Spleen (tissue), 11 donors: Measurements from ENCODE around the gene FHIT. TPM values are rescaled to one million over a fixed set of nuclear protein-coding genes. Genes with fewer than 3 reads are reported as not detected.

Source experiments
- DNase-seq: peaks from one replicate; pipeline ENCODE4 v3.0.0-alpha.2; 2020
- H3K27ac ChIP-seq, 8 donors: fragments of 200-600 bp; sonication (generic) in 7 of 8; 1 replicate in 4 of 8; 2 replicates in 4 of 8; pipeline versions ENCODE4 v1.5.0 to v1.8.0; 2016 to 2021; ENCODE audit warnings: inconsistent platforms in 4 of 8, mild to moderate bottlenecking in 4 of 8, moderate library complexity in 1 of 8
- H3K27me3 ChIP-seq, 7 donors: fragments of 200-600 bp; sonication (generic) in 6 of 7; replicated peaks in 1 of 7; 1 replicate in 4 of 7; 2 replicates in 3 of 7; pipeline versions ENCODE4 v1.5.0 to v1.8.0; 2016 to 2021; ENCODE audit warnings: inconsistent platforms in 3 of 7, mild to moderate bottlenecking in 1 of 7
- H3K36me3 ChIP-seq, 6 donors: fragments of 200-600 bp; sonication (generic) in 5 of 6; 1 replicate in 4 of 6; 2 replicates in 2 of 6; pipeline versions ENCODE4 v1.5.0 to v1.8.0; 2016 to 2021; ENCODE audit warnings: inconsistent platforms in 2 of 6
- H3K4me1 ChIP-seq, 6 donors: fragments of 200-600 bp; sonication (generic) in 5 of 6; 1 replicate in 3 of 6; 2 replicates in 3 of 6; pipeline versions ENCODE4 v1.5.0 to v1.8.0; 2016 to 2021; ENCODE audit warnings: inconsistent platforms in 3 of 6
- H3K4me3 ChIP-seq, 8 donors: fragments of 200-600 bp; sonication (generic) in 7 of 8; 1 replicate in 4 of 8; 2 replicates in 4 of 8; pipeline versions ENCODE4 v1.5.0 to v1.8.0; 2016 to 2021; ENCODE audit warnings: inconsistent platforms in 4 of 8, mild to moderate bottlenecking in 4 of 8, moderate library complexity in 2 of 8
- H3K9me3 ChIP-seq, 8 donors: fragments of 200-600 bp; sonication (generic) in 7 of 8; 1 replicate in 4 of 8; 2 replicates in 4 of 8; pipeline versions ENCODE4 v1.5.0 to v1.8.0; 2016 to 2021; ENCODE audit warnings: inconsistent platforms in 4 of 8
- CTCF ChIP-seq, 11 experiments: fragments of 200-600 bp in 7 of 11; fragments of 450-650 bp in 4 of 11; sonication (generic) in 4 of 11; IDR thresholded peaks in 8 of 11; conservative IDR thresholded peaks in 3 of 11; 1 replicate in 7 of 11; 2 replicates in 4 of 11; pipeline versions ENCODE4 v1.4.0 to v1.8.0; 2016 to 2021; ENCODE audit warnings: antibody characterized with exemption in 11 of 11, inconsistent platforms in 4 of 11, mild to moderate bottlenecking in 1 of 11
- POLR2A ChIP-seq, 3 donors: fragments of 450-650 bp; IDR thresholded peaks; one replicate each; pipeline ENCODE4 v1.5.1; 2017; ENCODE audit warnings: antibody characterized with exemption in 3 of 3, mild to moderate bottlenecking in 1 of 3
- POLR2AphosphoS5 ChIP-seq, 3 donors: sonication (generic); formaldehyde crosslinking; IDR thresholded peaks; one replicate each; pipeline ENCODE4 v1.5.1; 2017; ENCODE audit warnings: antibody characterized with exemption in 3 of 3
- WGBS, 5 donors: extraction: QIAGEN DNeasy Blood & Tissue Kit in 3 of 5; methylation state at CpG; one replicate each; pipeline versions ENCODE4 v1.1.5 to v1.1.7; 2013 to 2018; 5-methylcytosine and 5-hydroxymethylcytosine counted together
- intact Hi-C: fragments of 100-400 bp; cut with DNase I; formaldehyde crosslinking; loops from one replicate; pipeline ENCODE4 v1.15.0; 2023; ENCODE audit warnings: low total_unique reads
- polyA plus RNA-seq, 3 donors: library from polyadenylated mRNA; stranded (reverse); fragments of 200-250 nt; gene quantifications; one replicate each; pipeline ENCODE4 v1.2.1, GENCODE V29; 2013
- total RNA-seq, 7 donors: library from RNA; depleted of rRNA in 3 of 7; stranded (reverse); fragments of >200 nt in 3 of 7; fragmentation: NEBNext Ultra II Directional in 4 of 7; extraction: Animal tissue kit (Norgen Biotek cat#: 25700) in 4 of 7; gene quantifications; one replicate each; pipeline versions ENCODE4 v1.1.0 to v1.2.1, GENCODE V29; 2016 to 2021
- donor health status: healthy with polysubstance abuse.
- donor health status: DM: no; HTN: no; CAD: no; lungs with moderate emphysema.
- donor health status: DM: no; HTN: no; CAD: no.
- donor health status: Bipolar disorder and iron deficiency.
- donor health status: healthy.
- donor health status: DM: no; HTN: no; CAD: no.
- donor health status: DM: yes; HTN: yes; CAD: no.

The FHIT gene
- total and polyA plus RNA-seq, 10 donors = 4.1 to 23.1 (median 12.2) TPM

DNA sequence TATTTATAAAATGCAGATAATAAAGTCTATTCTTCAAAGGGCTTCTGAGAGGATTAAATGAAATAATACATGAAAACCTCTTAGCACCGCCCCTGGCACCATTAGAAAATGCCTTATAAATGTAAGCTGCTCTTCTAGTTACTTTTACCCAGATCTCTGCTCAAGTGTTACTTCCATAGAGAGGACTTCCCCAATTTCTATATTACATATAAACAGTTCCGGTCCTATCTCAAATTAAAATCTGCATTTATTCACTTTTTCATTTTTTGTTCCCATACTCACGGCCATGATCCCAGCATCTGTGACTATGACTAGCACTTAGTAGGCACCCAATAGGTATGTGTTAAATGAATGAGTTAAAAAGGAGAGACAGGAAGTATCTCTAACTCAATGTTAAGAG lies 1310.5 kb downstream of the FHIT start:
- intact Hi-C loops = no loop called here
- Histone ChIP-seq H3K4me3 (no peak overlapping the region), H3K27me3 (no peaks in the 10 kb centered on the region), H3K36me3 (no peaks in the 10 kb centered on the region), H3K27ac (no peak overlapping the region), H3K4me1 (peaks cover 0 to 21% (median 9%) of the 10 kb centered on the region in 6 donors), H3K9me3 (peaks cover 0 to 6% (median 0%) of the 10 kb centered on the region in 8 donors)
- no peak for TF ChIP-seq CTCF (IDR thresholded peaks at IDR 0.05 in 8 of 11, conservative IDR thresholded peaks at IDR 0.05 in 3 of 11)
- no peak for TF ChIP-seq POLR2A (IDR thresholded peaks at IDR 0.05)
- no peak for TF ChIP-seq POLR2AphosphoS5 (IDR thresholded peaks at IDR 0.05)
- 47 to 64% (median 61%) methylated on average over 3 of the region's 3 CpGs for WGBS, 5 donors
- no peak for DNase-seq

- intact Hi-C loops = no loop called here
These were observed 1311.3 kb downstream of the FHIT start for GRCh38 chr3:59939826-59940426.

GRCh38 chr3:59938828-59939227 lies 1312.4 kb downstream of the FHIT start:
- intact Hi-C loops = no loop called here
- Histone ChIP-seq H3K4me3 (no peak overlapping the region), H3K36me3 (no peaks in the 10 kb centered on the region), H3K27ac (no peak overlapping the region), H3K27me3 (no peaks in the 10 kb centered on the region), H3K9me3 (no peaks in the 10 kb centered on the region), H3K4me1 (peaks cover 0 to 21% (median 9%) of the 10 kb centered on the region in 6 donors)
- WGBS, 5 donors = 88 to 94% (median 89%) methylated on average over 3 of the region's 3 CpGs
- TF ChIP-seq CTCF (IDR thresholded peaks at IDR 0.05 in 8 of 11, conservative IDR thresholded peaks at IDR 0.05 in 3 of 11) = no peak
- TF ChIP-seq POLR2AphosphoS5 (IDR thresholded peaks at IDR 0.05) = no peak
- no peak for TF ChIP-seq POLR2A (IDR thresholded peaks at IDR 0.05)
- no peak for DNase-seq

More at GRCh38 chr3:59939826-59940426, 1311.3 kb downstream of the FHIT start:
- Histone ChIP-seq H3K4me1 (peaks cover 0 to 21% (median 9%) of the 10 kb centered on the region in 6 donors), H3K9me3 (peaks cover 0 to 5% (median 0%) of the 10 kb centered on the region in 8 donors), H3K36me3 (no peaks in the 10 kb centered on the region), H3K4me3 (no peak overlapping the region), H3K27me3 (no peaks in the 10 kb centered on the region), H3K27ac (no peak overlapping the region)
- DNase-seq = no peak
- 67 to 81% (median 76%) methylated on average over 4 of the region's 4 CpGs for WGBS, 5 donors
- no peak for TF ChIP-seq CTCF (IDR thresholded peaks at IDR 0.05 in 8 of 11, conservative IDR thresholded peaks at IDR 0.05 in 3 of 11)
- TF ChIP-seq POLR2A (IDR thresholded peaks at IDR 0.05) = no peak
- TF ChIP-seq POLR2AphosphoS5 (IDR thresholded peaks at IDR 0.05) = no peak

GRCh38 chr3:59937201-59937600 lies 1314.1 kb downstream of the FHIT start:
- Histone ChIP-seq H3K4me3 (no peak overlapping the region), H3K27me3 (no peaks in the 10 kb centered on the region), H3K36me3 (no peaks in the 10 kb centered on the region), H3K27ac (no peak overlapping the region), H3K9me3 (no peaks in the 10 kb centered on the region), H3K4me1 (peaks cover 0 to 21% (median 9%) of the 10 kb centered on the region in 6 donors)
- TF ChIP-seq POLR2AphosphoS5 (IDR thresholded peaks at IDR 0.05) = no peak
- no peak for TF ChIP-seq CTCF (IDR thresholded peaks at IDR 0.05 in 8 of 11, conservative IDR thresholded peaks at IDR 0.05 in 3 of 11)
- no peak for TF ChIP-seq POLR2A (IDR thresholded peaks at IDR 0.05)
- WGBS, 5 donors = 88 to 95% (median 91%) methylated on average over 4 of the region's 4 CpGs
- no peak for DNase-seq
- intact Hi-C loops = no loop called here
